Esophagus muscularis mucosa (tissue), 3 donors: ENCODE results near the gene MMP21.

Source experiments
- CTCF ChIP-seq, 3 experiments: fragments of 200-600 bp in 2 of 3; fragments of 450-650 bp in 1 of 3; sonication (generic) in 2 of 3; IDR thresholded peaks; one replicate each; pipeline ENCODE4 v1.5.1; 2017 to 2019; ENCODE audit warnings: antibody characterized with exemption in 3 of 3, mild to moderate bottlenecking in 2 of 3, moderate library complexity in 1 of 3
- EP300 ChIP-seq: sonication (generic); formaldehyde crosslinking; IDR thresholded peaks from one replicate; pipeline ENCODE4 v1.6.1; 2017; ENCODE audit warnings: antibody characterized with exemption

- TF ChIP-seq EP300: no peak
- no peak for TF ChIP-seq CTCF (IDR thresholded peaks at IDR 0.05)
Observed at GRCh38 chr10:125783408-125783807, 7.8 kb upstream of the MMP21 start.
